ENCODE data around the gene SENP7.

Gene SENP7

GRCh38 chr3:101433652-101434051 lies 79.4 kb downstream of the SENP7 start:
- Histone ChIP-seq H3K27ac (no peak overlapping the region), H3K36me3 (replicated peaks) (no peaks in the 10 kb centered on the region), H3K4me3 (ENCODE audit: low read depth, low read length) (no peak overlapping the region), H3K27me3 (replicated peaks) (no peaks in the 10 kb centered on the region)
- TF ChIP-seq CTCF (IDR thresholded peaks at IDR 0.05; ENCODE audit: low read depth, low read length, missing control alignments) = no peak
- no peak for DNase-seq
- in situ Hi-C loops (cut with HindIII; ENCODE audit: low pct_ligation_motif_present, low sequenced_read_pairs) = no loop called here

DNA sequence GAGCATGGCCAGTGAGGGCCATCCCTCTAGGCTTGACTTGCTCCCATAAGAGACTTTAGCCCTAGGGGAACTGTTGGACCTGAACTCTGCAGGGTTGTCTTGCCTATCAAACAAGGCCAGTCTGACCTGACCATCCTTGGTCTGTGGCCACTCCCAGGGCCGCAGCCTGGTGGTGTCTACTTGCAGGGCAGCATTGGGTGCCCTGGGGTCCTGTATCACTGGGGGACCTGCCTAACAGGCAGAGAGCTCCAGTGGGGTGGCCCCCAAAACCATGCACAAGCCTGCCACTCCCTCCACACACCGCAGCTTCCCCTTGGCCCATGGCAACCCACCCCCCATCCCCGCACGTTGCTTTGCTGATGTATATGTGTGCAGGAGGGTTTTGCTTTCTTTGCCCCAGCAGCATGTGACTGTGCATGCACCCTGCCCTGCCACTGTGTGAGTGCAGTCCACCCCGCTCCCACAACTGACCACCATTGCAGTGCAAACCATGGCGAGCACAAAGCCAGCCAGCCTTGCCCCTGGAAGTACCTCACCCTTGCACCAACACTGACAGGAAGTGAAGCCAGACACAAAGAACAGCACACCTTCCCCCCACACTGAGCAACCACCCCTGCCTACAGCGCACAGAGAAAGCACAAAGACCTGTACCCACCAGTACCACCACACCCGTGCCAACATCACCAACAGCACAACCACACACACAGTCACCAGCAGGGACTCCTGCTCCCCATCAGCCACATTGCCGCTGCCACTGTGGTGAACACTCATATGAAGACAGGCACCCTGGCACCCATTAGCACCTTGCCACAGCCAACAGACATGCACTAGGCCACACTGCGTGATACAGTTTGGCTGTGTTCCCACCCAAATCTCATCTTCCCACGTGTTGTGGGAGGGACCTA lies 88.8 kb downstream of the SENP7 start:
- DNase-seq = no peak
- Histone ChIP-seq H3K27me3 (replicated peaks) (no peaks in the 10 kb centered on the region), H3K27ac (no peak overlapping the region), H3K36me3 (replicated peaks) (no peaks in the 10 kb centered on the region), H3K4me3 (ENCODE audit: low read depth, low read length) (no peak overlapping the region)
- in situ Hi-C loops (cut with HindIII; ENCODE audit: low pct_ligation_motif_present, low sequenced_read_pairs) = no loop called here
- no peak for TF ChIP-seq CTCF (IDR thresholded peaks at IDR 0.05; ENCODE audit: low read depth, low read length, missing control alignments)

GRCh38 chr3:101418851-101419250 lies 94.2 kb downstream of the SENP7 start:
- in situ Hi-C loops (cut with HindIII; ENCODE audit: low pct_ligation_motif_present, low sequenced_read_pairs) = no loop called here
- DNase-seq = no peak
- Histone ChIP-seq H3K4me3 (ENCODE audit: low read depth, low read length) (no peak overlapping the region), H3K27ac (no peak overlapping the region), H3K36me3 (replicated peaks) (no peaks in the 10 kb centered on the region), H3K27me3 (replicated peaks) (no peaks in the 10 kb centered on the region)
- no peak for TF ChIP-seq CTCF (IDR thresholded peaks at IDR 0.05; ENCODE audit: low read depth, low read length, missing control alignments)

GRCh38 chr3:101414121-101414520 lies 98.9 kb downstream of the SENP7 start:
- in situ Hi-C loops (cut with HindIII; ENCODE audit: low pct_ligation_motif_present, low sequenced_read_pairs) = no loop called here
- H3K27ac ChIP-seq = no peak overlapping the region
- TF ChIP-seq CTCF (IDR thresholded peaks at IDR 0.05; ENCODE audit: low read depth, low read length, missing control alignments) = no peak
- no peaks in the 10 kb centered on the region for H3K36me3 ChIP-seq (replicated peaks)
- no peaks in the 10 kb centered on the region for H3K27me3 ChIP-seq (replicated peaks)
- DNase-seq = no peak
- H3K4me3 ChIP-seq (ENCODE audit: low read depth, low read length) = no peak overlapping the region

DNA sequence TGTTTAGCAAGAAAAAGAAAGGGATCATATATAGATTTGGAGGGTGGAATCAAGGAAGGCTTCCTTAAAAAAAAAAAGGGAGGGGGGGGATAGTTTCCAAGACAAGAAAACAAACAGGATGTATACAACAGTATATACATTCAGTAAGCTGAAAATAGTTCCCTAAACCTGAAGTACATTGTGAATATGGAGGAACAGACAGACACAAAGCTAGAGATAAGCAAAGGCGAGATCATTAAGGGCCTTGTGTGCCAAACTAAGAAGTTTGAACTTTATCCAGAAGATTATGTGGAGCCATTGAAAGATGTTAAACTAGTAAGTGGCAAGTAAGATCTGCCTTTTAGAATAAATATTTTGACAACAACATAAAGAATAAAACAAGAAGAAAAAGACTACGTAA lies 99.4 kb downstream of the SENP7 start:
- Histone ChIP-seq H3K4me3 (ENCODE audit: low read depth, low read length) (no peak overlapping the region), H3K27ac (no peak overlapping the region), H3K27me3 (replicated peaks) (no peaks in the 10 kb centered on the region), H3K36me3 (replicated peaks) (no peaks in the 10 kb centered on the region)
- no peak for TF ChIP-seq CTCF (IDR thresholded peaks at IDR 0.05; ENCODE audit: low read depth, low read length, missing control alignments)
- no peak for DNase-seq
- in situ Hi-C loops (cut with HindIII; ENCODE audit: low pct_ligation_motif_present, low sequenced_read_pairs) = no loop called here

Measured in brain microvascular endothelial cell (primary cell).